GM20000 (cell line): ENCODE data around the gene CD109.
"Not testable (repeated sequence)": the region's sequence is repeated elsewhere in the genome, so short reads cannot be mapped to it uniquely, and the experiment has no call there.

Source experiments
- DNase-seq: peaks from one replicate; pipeline ENCODE4 v3.0.0; 2012; ENCODE audit warnings: low spot score
- TF ChIP-seq, protein P1 (sequence below): IDR thresholded peaks from 2 replicates; pipeline ENCODE4 v1.5.1; 2012; ENCODE audit warnings: mild to moderate bottlenecking, control low read depth; ENCODE audit errors: extremely low read depth, missing control alignments

The CD109 gene

DNA sequence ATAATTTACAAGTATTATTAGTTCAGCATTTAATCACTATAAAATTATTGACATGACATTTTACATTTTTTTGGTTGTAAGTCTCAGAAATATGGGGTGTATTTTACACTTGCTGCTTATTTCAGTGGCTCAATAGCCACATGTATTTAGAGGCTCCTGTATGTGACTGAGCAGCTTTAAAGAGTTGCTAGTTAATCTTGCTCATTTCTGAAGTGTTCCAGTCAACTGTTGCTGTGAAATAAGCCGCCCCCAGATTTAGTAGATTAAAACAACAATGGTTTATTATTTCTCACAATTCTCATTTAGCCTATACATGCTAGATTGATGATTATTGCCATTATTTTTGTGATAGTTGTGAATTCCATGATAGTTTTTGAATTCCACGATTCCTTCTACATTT, 23.0 kb downstream of the CD109 start:
- TF ChIP-seq, protein P1, sequence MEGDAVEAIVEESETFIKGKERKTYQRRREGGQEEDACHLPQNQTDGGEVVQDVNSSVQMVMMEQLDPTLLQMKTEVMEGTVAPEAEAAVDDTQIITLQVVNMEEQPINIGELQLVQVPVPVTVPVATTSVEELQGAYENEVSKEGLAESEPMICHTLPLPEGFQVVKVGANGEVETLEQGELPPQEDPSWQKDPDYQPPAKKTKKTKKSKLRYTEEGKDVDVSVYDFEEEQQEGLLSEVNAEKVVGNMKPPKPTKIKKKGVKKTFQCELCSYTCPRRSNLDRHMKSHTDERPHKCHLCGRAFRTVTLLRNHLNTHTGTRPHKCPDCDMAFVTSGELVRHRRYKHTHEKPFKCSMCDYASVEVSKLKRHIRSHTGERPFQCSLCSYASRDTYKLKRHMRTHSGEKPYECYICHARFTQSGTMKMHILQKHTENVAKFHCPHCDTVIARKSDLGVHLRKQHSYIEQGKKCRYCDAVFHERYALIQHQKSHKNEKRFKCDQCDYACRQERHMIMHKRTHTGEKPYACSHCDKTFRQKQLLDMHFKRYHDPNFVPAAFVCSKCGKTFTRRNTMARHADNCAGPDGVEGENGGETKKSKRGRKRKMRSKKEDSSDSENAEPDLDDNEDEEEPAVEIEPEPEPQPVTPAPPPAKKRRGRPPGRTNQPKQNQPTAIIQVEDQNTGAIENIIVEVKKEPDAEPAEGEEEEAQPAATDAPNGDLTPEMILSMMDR: no peak
- no peak for DNase-seq

DNA sequence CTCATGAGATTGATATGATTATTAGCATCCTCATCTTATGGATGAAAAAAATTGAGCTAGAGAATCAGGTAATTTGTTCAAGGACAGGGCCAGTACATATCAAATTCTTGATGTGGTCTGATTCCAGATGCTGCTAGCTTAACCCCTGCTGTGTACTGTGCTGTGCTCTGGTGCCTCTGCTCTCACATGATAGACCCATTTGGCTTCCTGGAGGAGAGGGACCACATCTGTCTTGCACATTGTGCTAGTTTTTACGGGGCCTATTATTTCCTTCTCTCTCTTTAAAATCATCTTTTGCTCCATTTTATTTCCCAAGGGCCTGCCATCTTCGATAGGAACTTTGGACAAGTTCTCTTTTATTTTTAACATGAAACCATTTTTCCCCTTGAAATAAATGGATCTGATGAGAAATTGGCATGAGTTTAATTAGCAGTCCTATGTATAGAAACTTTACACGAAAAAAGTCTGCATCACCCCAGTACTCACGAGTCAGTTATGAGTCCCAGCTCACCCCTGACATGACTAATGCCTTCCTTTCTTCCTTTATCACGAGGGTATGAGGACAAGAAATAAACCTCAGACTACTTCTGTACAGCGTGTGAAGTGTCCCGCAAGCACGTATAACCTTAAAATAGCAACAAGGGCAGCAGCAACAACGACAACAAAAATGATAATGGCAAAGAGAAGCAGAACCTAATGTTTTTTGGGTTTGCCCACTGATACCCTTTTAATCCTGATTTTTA, 26.5 kb downstream of the CD109 start:
- DNase-seq: peak; percentile 33
- TF ChIP-seq, protein P1: no peak

DNA sequence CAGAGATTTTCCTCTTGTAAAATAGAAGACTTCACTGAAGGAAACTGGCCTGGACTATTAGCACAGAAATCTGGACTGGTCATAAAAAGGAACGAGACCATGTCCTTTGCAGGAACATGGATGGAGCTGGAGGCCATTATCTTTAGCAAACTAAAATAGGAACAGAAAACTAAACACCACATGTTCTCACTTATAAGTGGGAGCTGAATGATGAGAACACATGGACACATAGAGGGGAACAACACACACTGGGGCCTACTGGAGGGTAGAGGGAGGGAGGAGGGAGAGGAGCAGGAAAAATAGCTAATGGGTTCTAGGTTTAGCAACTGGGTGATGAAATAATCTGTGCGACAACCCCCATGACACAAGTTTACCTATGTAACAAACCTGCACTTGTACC, 27.5 kb downstream of the CD109 start:
- DNase-seq: not testable (repeated sequence)

DNA sequence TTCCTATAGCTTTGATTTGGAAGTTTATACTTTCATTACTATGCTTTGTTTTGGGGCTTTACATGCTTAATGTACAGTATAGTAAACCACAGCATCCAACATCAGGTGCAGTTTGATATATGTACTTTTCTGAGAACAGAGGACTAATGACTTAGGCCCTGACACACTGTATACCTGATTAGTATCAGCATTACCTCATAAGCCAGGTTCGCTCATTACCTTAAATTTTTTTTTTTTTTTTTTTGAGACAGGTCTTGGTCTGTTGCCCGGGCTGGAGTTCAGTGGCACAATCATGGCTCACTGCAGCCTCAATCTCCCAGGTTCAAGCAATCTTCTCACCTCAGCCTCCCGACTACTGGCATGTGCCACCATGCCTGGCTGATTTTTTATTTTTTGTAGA, 28.4 kb downstream of the CD109 start:
- TF ChIP-seq, protein P1: no peak
- no peak for DNase-seq

DNA sequence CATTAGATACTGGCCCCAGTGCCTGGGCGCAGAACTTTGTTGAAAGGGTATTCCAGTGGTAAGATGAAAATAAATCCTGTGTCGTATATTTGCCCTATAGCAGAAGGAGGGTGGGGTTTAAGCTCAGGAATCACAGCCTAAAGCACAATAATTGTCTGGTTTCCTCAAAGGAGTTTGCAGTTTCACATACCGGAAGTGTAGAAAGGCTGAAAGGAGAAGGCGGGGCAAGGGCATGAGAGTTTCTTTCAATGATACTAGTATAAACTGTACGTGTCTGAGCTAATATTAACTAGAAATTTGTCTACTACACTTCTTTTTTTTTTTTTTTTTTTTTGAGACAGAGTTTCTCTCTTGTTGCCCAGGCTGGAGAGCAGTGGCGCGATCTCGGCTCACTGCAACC, 29.2 kb downstream of the CD109 start:
- not testable (repeated sequence) for DNase-seq

DNA sequence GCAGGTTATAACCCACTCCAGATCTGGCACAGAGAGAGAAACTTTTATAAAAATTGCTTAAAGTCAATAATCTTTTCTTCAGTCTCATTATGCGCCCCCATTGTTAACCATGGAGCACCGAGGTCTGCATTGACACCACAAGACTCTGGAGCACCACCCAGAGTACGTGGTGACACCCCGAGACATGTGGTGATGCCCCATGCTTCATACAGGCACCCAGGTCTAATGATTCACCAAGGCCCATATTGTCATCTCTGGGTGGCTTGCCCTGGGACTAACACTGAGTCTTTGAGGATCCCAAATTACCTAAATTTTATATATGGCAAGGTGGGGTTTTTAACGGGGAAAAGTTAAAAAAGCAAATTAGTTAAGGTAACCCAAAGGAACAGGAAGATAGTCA, 31.1 kb downstream of the CD109 start:
- TF ChIP-seq, protein P1: no peak
- no peak for DNase-seq

DNA sequence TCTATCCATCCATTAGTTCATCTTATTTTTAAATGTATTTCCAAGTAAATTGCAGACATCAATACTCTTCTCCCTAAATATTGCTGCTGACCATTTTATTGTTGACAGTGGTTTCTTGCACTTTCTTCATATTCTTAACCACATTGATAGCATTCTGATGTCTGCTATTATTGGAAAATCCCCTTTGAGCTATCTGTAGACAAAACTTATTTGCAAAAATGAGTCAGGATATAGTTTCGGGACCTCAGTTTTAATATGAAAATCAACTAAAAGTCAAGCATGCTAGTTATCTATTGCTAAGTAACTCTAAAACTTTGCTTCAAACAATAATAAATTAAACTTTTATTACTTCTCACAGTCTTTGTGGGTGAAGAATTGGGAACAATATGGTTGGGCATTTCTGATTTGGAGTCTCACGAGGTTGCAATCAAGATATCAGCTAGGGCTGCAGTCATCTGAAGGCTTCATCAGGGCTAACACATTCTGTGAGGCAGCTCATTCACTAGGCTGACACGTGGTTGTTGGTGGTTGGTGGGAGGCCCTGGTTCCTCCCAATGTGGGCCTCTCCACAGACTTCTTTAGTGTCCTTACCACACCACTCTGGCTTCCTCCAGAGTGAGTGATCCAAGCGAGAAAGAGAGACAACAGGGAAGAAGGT, 32.7 kb downstream of the CD109 start:
- DNase-seq: no peak
- TF ChIP-seq, protein P1: no peak

DNA sequence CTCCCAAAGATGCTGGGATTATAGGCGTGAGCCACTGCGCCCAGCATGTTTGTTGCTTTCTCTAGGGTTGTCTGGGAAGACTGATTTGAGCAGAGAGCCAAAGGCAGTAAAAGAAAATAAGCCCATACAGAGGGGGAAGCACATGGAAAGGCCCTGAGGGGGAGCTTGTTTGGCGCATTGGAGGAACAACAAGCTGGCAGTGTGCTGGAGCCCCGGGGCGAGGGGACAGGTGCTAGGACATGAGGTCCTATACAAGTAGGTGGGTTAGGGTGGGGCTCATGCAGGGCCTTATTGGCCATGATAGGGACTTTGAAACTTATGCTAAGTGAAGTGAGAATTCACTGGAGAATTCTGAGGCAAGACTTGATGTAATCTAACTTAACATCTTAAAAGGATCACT, 35.3 kb downstream of the CD109 start:
- DNase-seq: no peak
- TF ChIP-seq, protein P1: no peak
